Caki2 (cell line): ENCODE results near the gene SPINT2. TPM values are rescaled to one million over a fixed set of nuclear protein-coding genes. Genes with fewer than 3 reads are reported as not detected.
A peak's percentile ranks its signal among the peaks of the same experiment; 100 is the strongest.

Source experiments
- DNase-seq: peaks from one replicate; pipeline ENCODE4 v3.0.0-alpha.2; 2015; ENCODE audit warnings: low read depth
- in situ Hi-C: cut with HindIII; loops from 2 replicates; pipeline ENCODE4 v1.10.0; 2016; ENCODE audit warnings: low sequenced_read_pairs, low pct_unique_long_range_greater_than_20kb, mixed read lengths
- total RNA-seq: library from RNA; depleted of rRNA; stranded (reverse); fragments of >200 nt; shearing (Covaris generic); gene quantifications from 2 replicates; pipeline ENCODE4 v1.2.3, GENCODE V29; 2014; ENCODE audit warnings: low replicate concordance

SPINT2 gene
- total RNA-seq, 1 experiment from 2014 or later: 1,423 TPM

- in situ Hi-C loops: no loop called here
- no peak for DNase-seq
These were observed 43.8 kb downstream of the SPINT2 start for GRCh38 chr19:38308006-38308766.

DNA sequence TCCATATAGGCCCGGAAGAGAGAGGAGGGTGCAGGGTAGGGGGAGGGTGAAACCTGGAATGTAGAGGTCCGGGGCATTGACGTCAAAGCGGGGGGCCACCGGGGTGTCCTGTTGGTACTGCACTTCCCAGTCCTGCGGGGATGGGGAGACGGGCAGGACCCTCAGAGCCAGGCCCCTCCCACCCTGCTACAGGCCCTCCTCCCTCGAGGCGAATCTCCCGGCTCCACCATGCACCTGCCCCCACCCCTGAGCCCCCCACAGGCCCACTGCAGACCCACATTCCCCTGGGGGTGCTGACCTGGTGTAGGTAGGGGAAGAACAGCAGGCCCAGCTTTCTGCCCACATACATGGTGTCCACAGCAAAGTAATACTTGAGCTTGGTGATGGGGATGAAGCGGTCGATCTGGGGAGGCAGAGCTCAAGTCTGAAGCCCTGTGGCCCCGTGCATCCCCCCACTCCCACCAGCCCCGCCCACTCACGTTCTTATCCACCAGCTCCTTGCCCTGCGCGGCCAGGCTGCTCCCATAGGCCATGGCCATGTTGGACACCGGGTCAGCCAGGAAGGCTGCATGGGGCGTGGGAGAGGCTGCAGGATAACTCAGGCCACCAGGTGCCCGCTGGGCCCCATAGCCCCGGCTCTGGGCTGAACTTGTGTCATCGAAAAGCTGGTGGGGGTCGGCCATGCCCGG, 44.7 kb downstream of the SPINT2 start:
- no peak for DNase-seq
- in situ Hi-C loops: no loop called here

DNA sequence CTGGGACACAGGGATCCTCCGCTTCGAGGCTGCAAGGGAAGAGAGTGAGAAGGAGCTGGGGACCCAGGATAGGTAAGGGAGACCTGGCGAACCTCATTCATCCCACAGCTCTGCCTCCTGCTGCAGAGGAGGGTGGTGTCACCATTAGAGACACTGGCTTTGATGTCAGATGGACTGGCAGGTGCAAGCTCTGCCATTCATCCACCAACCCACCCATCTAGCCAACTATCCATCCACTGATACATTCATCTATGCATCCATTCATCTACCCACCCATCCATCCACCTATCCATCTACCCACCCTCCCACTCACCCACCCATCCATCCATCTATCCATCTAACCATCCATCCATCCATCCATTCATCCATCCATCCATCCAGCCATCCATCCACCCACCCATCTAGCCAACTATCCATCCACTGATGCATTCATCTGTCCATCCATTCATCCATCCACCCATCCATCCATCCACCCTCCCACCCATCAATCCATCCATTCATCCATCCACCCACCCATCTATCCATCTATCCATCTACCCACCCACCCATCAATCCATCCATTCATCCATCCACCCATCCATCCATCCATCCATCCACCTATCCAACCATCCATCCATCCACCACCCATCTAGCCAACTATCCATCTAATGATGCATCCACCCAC, 45.4 kb downstream of the SPINT2 start:
- in situ Hi-C loops: no loop called here
- DNase-seq: no peak

DNA sequence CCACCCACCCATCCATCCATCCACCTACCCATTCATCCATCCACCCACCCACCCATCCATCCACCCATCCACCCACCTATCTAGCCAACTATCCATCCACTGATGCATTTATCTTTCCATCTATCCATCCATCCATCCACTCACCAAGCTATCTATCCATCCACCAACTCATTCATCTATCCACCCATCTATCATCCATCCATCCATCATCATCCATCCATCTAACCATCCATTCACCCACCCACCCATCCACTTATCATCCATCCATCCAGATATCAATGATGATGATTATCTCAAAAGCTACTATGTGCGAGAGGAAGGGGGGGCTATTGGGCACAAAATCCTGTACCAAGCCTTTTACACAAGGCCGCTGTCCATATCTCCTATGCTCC, 45.9 kb downstream of the SPINT2 start:
- in situ Hi-C loops: no loop called here
- DNase-seq: no peak

- DNase-seq: no peak
- in situ Hi-C loops: no loop called here
These were observed 46.6 kb downstream of the SPINT2 start for GRCh38 chr19:38310986-38311385.

GRCh38 chr19:38315657-38316476, 51.5 kb downstream of the SPINT2 start, which contains the start of gene YIF1B:
Gene YIF1B, minus strand, starts transcription at chr19:38315947. Its CDS starts 30 bp downstream, at chr19:38315917.
- DNase-seq: peak; percentile 97
- in situ Hi-C loops: loop anchor here (5.0 kb wide), 1 partner anchor 49 kb away; no protein-coding TSS in a partner anchor

DNA sequence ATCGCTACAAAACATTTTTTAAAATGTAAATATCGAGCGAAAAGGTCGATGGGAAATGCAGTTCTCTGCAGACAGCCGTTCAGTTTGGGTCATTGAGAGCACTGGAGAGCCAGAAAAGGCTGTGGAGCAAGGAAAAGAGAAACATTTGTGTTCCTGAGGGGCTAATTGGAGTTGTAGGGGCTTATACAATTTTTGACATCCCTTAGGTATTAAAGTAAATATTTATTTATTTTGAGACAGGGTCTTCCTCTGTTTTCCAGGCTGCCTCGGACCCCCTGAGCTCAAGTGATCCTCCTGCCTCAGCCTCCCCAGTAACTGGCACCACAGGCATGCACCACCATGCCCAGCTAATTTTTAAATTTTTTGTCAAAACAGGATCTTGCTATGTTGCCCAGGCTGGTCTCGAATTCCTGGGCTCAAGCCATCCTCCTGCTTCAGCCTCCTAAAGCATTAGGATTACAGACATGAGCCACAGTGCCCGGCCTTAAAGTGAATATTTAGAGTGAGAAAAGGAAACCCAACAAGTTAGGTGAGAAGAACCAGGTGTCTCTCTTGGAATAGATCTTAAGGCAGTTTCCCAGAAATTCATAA, 52.2 kb downstream of the SPINT2 start:
- in situ Hi-C loops: loop anchor here (5.0 kb wide), 1 partner anchor 49 kb away; no protein-coding TSS in a partner anchor
- DNase-seq: no peak

GRCh38 chr19:38317104-38317612, 52.8 kb downstream of the SPINT2 start:
- DNase-seq: no peak
- in situ Hi-C loops: loop anchor here (5.0 kb wide), 1 partner anchor 50 kb away; no protein-coding TSS in a partner anchor

- no peak for DNase-seq
- in situ Hi-C loops: loop anchor here (5.0 kb wide), 1 partner anchor 51 kb away; no protein-coding TSS in a partner anchor
These were observed 54.3 kb downstream of the SPINT2 start for GRCh38 chr19:38318660-38319059.

DNA sequence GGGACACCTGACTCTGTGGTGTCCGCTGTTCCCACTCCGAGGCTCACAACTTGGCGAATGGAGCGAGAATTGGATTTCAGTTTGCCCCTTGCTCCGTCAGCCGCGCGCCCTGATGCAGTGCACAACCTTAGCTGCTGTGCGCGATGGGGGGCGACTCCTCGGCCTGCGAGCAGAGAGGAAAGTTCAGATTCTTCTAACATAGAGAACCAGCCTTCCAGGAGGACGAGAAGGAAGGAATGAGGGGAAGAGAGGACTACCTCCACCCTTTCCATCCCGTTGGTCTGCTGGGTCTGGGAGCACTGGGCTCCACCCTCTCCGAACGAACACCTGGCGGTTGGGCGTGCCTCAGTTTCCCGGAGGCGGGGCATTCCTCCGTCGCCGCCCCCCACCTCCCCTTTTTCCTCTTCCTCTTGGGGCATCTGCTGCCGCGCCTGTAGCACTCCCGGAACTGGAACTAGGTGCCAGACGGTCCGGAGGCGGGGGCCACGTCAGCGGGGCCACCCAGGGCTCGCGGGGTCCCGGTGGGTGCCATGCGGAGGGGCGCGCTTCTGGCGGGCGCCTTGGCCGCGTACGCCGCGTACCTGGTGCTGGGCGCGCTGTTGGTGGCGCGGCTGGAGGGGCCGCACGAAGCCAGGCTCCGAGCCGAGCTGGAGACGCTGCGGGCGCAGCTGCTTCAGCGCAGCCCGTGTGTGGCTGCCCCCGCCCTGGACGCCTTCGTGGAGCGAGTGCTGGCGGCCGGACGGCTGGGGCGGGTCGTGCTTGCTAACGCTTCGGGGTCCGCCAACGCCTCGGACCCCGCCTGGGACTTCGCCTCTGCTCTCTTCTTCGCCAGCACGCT, 55.3 kb downstream of the SPINT2 start, which contains the start of gene KCNK6:
TSS of gene KCNK6 (plus strand) at position 425 of the 838 bp plus-strand sequence. CDS start at position 531, 106 bp downstream.
- in situ Hi-C loops: loop anchor here (5.0 kb wide), 1 partner anchor 52 kb away; no protein-coding TSS in a partner anchor
- DNase-seq: no peak

DNA sequence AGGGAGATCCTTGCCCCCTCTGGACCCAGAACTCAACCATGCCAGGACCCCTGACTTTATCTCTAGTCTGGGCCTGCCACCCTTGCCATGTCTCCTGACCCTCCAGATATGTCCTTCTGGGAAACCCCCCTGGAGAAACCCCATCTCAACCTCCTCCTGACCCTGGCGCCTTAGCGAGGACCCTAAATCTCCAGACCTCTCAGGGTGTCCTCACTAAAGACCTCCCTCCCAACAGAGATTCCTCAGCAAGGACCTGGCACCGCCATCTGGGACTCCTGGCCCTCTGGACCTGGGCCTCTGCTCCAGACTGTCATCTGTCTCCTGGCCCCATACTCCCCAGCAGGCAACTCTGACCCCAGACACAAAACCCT, 56.6 kb downstream of the SPINT2 start:
- no peak for DNase-seq
- in situ Hi-C loops: no loop called here

GRCh38 chr19:38321646-38322196, 57.3 kb downstream of the SPINT2 start:
- in situ Hi-C loops: no loop called here
- no peak for DNase-seq

DNA sequence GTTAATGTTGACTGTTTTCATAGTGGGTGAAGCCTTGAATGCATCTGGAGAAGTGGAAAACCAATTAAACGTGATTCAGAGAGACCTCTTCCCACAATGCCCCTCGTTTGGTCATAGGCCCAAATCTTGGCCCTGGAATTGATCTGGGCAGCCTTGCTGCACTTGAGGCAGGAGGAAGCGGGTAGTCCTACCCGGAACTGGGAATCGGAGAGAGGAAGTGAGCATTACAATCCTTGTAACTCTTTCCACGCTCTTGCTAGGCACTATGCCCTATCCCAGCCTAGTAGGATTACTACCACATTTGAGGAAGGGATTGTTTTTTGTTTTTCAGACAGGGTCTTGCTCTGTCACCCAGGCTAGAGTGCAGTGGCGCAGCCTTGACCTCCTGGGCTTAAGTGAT, 58.9 kb downstream of the SPINT2 start:
- in situ Hi-C loops: no loop called here
- DNase-seq: no peak

DNA sequence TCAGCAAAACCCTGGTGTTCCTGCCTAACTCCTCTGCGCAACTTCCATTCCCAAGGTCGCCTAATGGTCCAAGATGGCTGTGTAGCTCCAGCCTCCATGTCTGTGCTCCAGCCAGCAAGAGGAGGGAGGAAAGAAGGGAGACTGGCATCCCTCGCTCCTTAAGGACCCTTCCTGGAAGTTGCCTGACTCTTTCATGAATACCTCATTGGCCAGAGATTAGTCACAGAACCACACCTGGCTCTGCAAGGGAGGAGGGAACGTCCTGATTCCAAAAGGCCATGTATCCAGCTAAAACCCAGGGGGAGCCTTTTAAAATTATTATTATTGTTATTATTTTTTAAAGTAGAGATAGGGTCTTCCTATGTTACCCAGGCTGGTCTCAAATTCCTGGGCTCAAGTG, 60.1 kb downstream of the SPINT2 start:
- in situ Hi-C loops: no loop called here
- DNase-seq: no peak

DNA sequence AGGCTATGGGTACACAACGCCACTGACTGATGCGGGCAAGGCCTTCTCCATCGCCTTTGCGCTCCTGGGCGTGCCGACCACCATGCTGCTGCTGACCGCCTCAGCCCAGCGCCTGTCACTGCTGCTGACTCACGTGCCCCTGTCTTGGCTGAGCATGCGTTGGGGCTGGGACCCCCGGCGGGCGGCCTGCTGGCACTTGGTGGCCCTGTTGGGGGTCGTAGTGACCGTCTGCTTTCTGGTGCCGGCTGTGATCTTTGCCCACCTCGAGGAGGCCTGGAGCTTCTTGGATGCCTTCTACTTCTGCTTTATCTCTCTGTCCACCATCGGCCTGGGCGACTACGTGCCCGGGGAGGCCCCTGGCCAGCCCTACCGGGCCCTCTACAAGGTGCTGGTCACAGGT, 62.2 kb downstream of the SPINT2 start:
- DNase-seq: no peak
- in situ Hi-C loops: no loop called here

GRCh38 chr19:38329651-38330050, 65.3 kb downstream of the SPINT2 start:
- DNase-seq: no peak
- in situ Hi-C loops: no loop called here
